CD4-positive, alpha-beta T cell treated with Interleukin-15 for 1 hour (primary cell): ENCODE results near the gene EPM2A.

ENCODE experiments used
- DNase-seq: peaks from one replicate; pipeline ENCODE4 v3.0.0-alpha.2; 2020

The EPM2A gene

GRCh38 chr6:145588981-145589380, 146.3 kb downstream of the EPM2A start:
- DNase-seq, result no peak

GRCh38 chr6:145587334-145587733, 148.0 kb downstream of the EPM2A start:
- DNase-seq, result no peak

GRCh38 chr6:145583753-145584152, 151.6 kb downstream of the EPM2A start:
- no peak for DNase-seq
